IMR-90 (cell line): ENCODE data around the gene DMXL1.

Experiments
- BHLHE40 ChIP-seq: fragments of 150-350 bp; IDR thresholded peaks from 2 replicates; pipeline ENCODE4 v1.6.1; 2016; ENCODE audit warnings: mild to moderate bottlenecking, low read depth, low read length
- CEBPB ChIP-seq: IDR thresholded peaks from 2 replicates; pipeline ENCODE4 v1.6.1; 2012; ENCODE audit warnings: low read depth, low read length, improper control_type of control experiment
- FOS ChIP-seq: fragments of 150-350 bp; IDR thresholded peaks from 2 replicates; pipeline ENCODE4 v1.6.1; 2016; ENCODE audit warnings: low read depth, low read length
- MAFK ChIP-seq: IDR thresholded peaks from 2 replicates; pipeline ENCODE4 v1.6.1; 2012; ENCODE audit warnings: low read depth, low read length, improper control_type of control experiment
- MXI1 ChIP-seq: IDR thresholded peaks from 2 replicates; pipeline ENCODE4 v1.6.1; 2012; ENCODE audit warnings: low read depth, mild to moderate bottlenecking, low read length, moderate library complexity, borderline replicate concordance
- POLR2A ChIP-seq: IDR thresholded peaks from 2 replicates; pipeline ENCODE4 v1.6.1; 2012; ENCODE audit warnings: mild to moderate bottlenecking, low read depth, low read length
- RAD21 ChIP-seq: IDR thresholded peaks from 2 replicates; pipeline ENCODE4 v1.6.1; 2012; ENCODE audit warnings: low read length, improper control_type of control experiment
- TF ChIP-seq, protein P1 (sequence below): conservative IDR thresholded peaks from 2 replicates; pipeline ENCODE4 v1.5.1; 2012; ENCODE audit warnings: mild to moderate bottlenecking, low read depth, low read length, improper control_type of control experiment
- TF ChIP-seq, protein P2 (sequence below): fragments of 150-350 bp; IDR thresholded peaks from 2 replicates; pipeline ENCODE4 v1.6.1; 2016; ENCODE audit warnings: low read depth, mild to moderate bottlenecking, low read length, moderate library complexity, borderline replicate concordance

DNA sequence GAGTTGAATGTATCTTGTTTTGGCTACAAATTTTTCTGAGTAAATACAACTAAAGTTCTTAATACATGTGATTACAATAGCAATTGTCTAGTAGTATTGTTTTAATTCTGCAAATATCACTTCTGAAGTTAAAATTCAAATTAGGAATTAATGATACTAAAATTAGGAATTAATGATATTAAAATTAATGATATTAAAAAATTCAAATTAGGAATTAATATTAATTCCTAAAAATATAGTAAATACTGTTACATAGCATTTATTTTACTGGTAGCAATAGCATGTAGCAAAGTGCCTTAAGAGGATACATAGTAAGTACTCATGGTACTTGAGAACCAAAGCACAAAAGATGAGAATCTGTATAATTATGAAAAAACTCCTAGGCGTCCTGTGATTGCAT, 136.2 kb downstream of the DMXL1 start:
- TF ChIP-seq, protein P1, sequence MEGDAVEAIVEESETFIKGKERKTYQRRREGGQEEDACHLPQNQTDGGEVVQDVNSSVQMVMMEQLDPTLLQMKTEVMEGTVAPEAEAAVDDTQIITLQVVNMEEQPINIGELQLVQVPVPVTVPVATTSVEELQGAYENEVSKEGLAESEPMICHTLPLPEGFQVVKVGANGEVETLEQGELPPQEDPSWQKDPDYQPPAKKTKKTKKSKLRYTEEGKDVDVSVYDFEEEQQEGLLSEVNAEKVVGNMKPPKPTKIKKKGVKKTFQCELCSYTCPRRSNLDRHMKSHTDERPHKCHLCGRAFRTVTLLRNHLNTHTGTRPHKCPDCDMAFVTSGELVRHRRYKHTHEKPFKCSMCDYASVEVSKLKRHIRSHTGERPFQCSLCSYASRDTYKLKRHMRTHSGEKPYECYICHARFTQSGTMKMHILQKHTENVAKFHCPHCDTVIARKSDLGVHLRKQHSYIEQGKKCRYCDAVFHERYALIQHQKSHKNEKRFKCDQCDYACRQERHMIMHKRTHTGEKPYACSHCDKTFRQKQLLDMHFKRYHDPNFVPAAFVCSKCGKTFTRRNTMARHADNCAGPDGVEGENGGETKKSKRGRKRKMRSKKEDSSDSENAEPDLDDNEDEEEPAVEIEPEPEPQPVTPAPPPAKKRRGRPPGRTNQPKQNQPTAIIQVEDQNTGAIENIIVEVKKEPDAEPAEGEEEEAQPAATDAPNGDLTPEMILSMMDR: no peak
- TF ChIP-seq CEBPB (no peak), BHLHE40 (no peak), MXI1 (no peak), RAD21 (no peak), FOS (no peak), MAFK (no peak), POLR2A (no peak)
- TF ChIP-seq, protein P2, sequence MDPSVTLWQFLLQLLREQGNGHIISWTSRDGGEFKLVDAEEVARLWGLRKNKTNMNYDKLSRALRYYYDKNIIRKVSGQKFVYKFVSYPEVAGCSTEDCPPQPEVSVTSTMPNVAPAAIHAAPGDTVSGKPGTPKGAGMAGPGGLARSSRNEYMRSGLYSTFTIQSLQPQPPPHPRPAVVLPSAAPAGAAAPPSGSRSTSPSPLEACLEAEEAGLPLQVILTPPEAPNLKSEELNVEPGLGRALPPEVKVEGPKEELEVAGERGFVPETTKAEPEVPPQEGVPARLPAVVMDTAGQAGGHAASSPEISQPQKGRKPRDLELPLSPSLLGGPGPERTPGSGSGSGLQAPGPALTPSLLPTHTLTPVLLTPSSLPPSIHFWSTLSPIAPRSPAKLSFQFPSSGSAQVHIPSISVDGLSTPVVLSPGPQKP: no peak
